ENCODE results near the gene ASTN2. TPM values are rescaled to one million over a fixed set of nuclear protein-coding genes. Genes with fewer than 3 reads are reported as not detected.

Gene ASTN2
- total and polyA plus RNA-seq, 3 donors from 2014 or later = 55.7 to 157 (median 117) TPM

- Histone ChIP-seq H3K36me3 (ENCODE audit: low read depth, missing control alignments) (no peaks in the 10 kb centered on the region), H3K4me1 (no peaks in the 10 kb centered on the region), H3K27me3 (no peaks in the 10 kb centered on the region), H3K27ac (no peak overlapping the region), H3K4me3 (no peak overlapping the region), H3K9me3 (no peaks in the 10 kb centered on the region)
- TF ChIP-seq POLR2A (IDR thresholded peaks at IDR 0.05) (no peak), CTCF (IDR thresholded peaks at IDR 0.05) (no peak)
- intact Hi-C loops (cut with DNase I; ENCODE audit: low total_unique reads) = no loop called here
- DNase-seq = no peak
Observed at GRCh38 chr9:117010061-117010460, 404.8 kb downstream of the ASTN2 start.

GRCh38 chr9:117008876-117009275, 406.0 kb downstream of the ASTN2 start:
- H3K4me3 ChIP-seq = no peak overlapping the region
- intact Hi-C loops (cut with DNase I; ENCODE audit: low total_unique reads) = no loop called here
- no peaks in the 10 kb centered on the region for H3K27me3 ChIP-seq
- no peak overlapping the region for H3K27ac ChIP-seq
- no peaks in the 10 kb centered on the region for H3K4me1 ChIP-seq
- WGBS, 2 donors = 83 to 88% methylated on average over 2 of the region's 2 CpGs
- no peaks in the 10 kb centered on the region for H3K9me3 ChIP-seq
- no peak for DNase-seq
- no peaks in the 10 kb centered on the region for H3K36me3 ChIP-seq (ENCODE audit: low read depth, missing control alignments)
- TF ChIP-seq POLR2A (IDR thresholded peaks at IDR 0.05) = no peak

- no peak for DNase-seq
- no peaks in the 10 kb centered on the region for H3K27me3 ChIP-seq
- no peaks in the 10 kb centered on the region for H3K4me1 ChIP-seq
- no peak overlapping the region for H3K4me3 ChIP-seq
- TF ChIP-seq POLR2A (IDR thresholded peaks at IDR 0.05) (no peak), CTCF (IDR thresholded peaks at IDR 0.05) (no peak)
- no peak overlapping the region for H3K27ac ChIP-seq
- intact Hi-C loops (cut with DNase I; ENCODE audit: low total_unique reads) = no loop called here
- no peaks in the 10 kb centered on the region for H3K9me3 ChIP-seq
- no peaks in the 10 kb centered on the region for H3K36me3 ChIP-seq (ENCODE audit: low read depth, missing control alignments)
Observed at GRCh38 chr9:117008461-117008860, 406.4 kb downstream of the ASTN2 start.

GRCh38 chr9:117002686-117003085, 412.2 kb downstream of the ASTN2 start:
- no peak for TF ChIP-seq CTCF (IDR thresholded peaks at IDR 0.05)
- TF ChIP-seq POLR2A (IDR thresholded peaks at IDR 0.05) = no peak
- 55 to 62% methylated on average over 3 of the region's 3 CpGs for WGBS, 2 donors
- Histone ChIP-seq H3K27ac (no peak overlapping the region), H3K4me1 (no peaks in the 10 kb centered on the region), H3K9me3 (no peaks in the 10 kb centered on the region), H3K4me3 (no peak overlapping the region), H3K36me3 (ENCODE audit: low read depth, missing control alignments) (no peaks in the 10 kb centered on the region), H3K27me3 (no peaks in the 10 kb centered on the region)
- intact Hi-C loops (cut with DNase I; ENCODE audit: low total_unique reads) = no loop called here
- no peak for DNase-seq

GRCh38 chr9:117000834-117001233, 414.0 kb downstream of the ASTN2 start:
- DNase-seq = no peak
- TF ChIP-seq POLR2A (IDR thresholded peaks at IDR 0.05) (no peak), CTCF (IDR thresholded peaks at IDR 0.05) (no peak)
- Histone ChIP-seq H3K27ac (no peak overlapping the region), H3K4me3 (no peak overlapping the region), H3K36me3 (ENCODE audit: low read depth, missing control alignments) (no peaks in the 10 kb centered on the region), H3K9me3 (no peaks in the 10 kb centered on the region), H3K27me3 (no peaks in the 10 kb centered on the region), H3K4me1 (no peaks in the 10 kb centered on the region)
- intact Hi-C loops (cut with DNase I; ENCODE audit: low total_unique reads) = no loop called here

Measured in testis (tissue), 3 donors.